Hepatocyte (in vitro differentiated cells): ENCODE measurements around the gene NUAK1. TPM values are rescaled to one million over a fixed set of nuclear protein-coding genes. Genes with fewer than 3 reads are reported as not detected.

Experiments used
- DNase-seq: peaks from one replicate; pipeline ENCODE4 v3.0.0-alpha.2; 2016; ENCODE audit warnings: low spot score
- H2AFZ ChIP-seq: fragments of 200-600 bp; sonication (generic); 2 replicates; pipeline ENCODE4 v1.6.0; 2016; ENCODE audit warnings: antibody characterized with exemption, mild to moderate bottlenecking
- H3K27ac ChIP-seq: fragments of 200-600 bp; sonication (generic); 2 replicates; pipeline ENCODE4 v1.5.1; 2016; ENCODE audit warnings: mild to moderate bottlenecking
- H3K27me3 ChIP-seq: fragments of 200-600 bp; sonication (generic); 2 replicates; pipeline ENCODE4 v1.6.1; 2016
- H3K36me3 ChIP-seq: fragments of 200-600 bp; sonication (generic); replicated peaks from 2 replicates; pipeline ENCODE4 v1.5.1; 2016; ENCODE audit warnings: low read depth; ENCODE audit not compliant: insufficient read depth
- H3K4me1 ChIP-seq: fragments of 200-600 bp; sonication (generic); 2 replicates; pipeline ENCODE4 v1.5.1; 2016; ENCODE audit warnings: mild to moderate bottlenecking, moderate library complexity; ENCODE audit not compliant: insufficient read depth
- H3K4me2 ChIP-seq: fragments of 200-600 bp; sonication (generic); 2 replicates; pipeline ENCODE4 v1.6.0; 2016
- H3K4me3 ChIP-seq: fragments of 200-600 bp; sonication (generic); 2 replicates; pipeline ENCODE4 v1.5.1; 2016; ENCODE audit warnings: mild to moderate bottlenecking
- H3K79me2 ChIP-seq: fragments of 200-600 bp; sonication (generic); 2 replicates; pipeline ENCODE4 v1.6.0; 2017; ENCODE audit warnings: mild to moderate bottlenecking
- H3K9me2 ChIP-seq: fragments of 200-600 bp; sonication (generic); replicated peaks from 2 replicates; pipeline ENCODE4 v1.6.0; 2017; ENCODE audit warnings: mild to moderate bottlenecking; ENCODE audit not compliant: insufficient read depth
- H3K9me3 ChIP-seq: fragments of 200-600 bp; sonication (generic); 2 replicates; pipeline ENCODE4 v1.5.1; 2016; ENCODE audit warnings: low read depth, mild to moderate bottlenecking
- H4K20me1 ChIP-seq: fragments of 200-600 bp; sonication (generic); 2 replicates; pipeline ENCODE4 v1.6.0; 2016; ENCODE audit warnings: mild to moderate bottlenecking; ENCODE audit not compliant: insufficient read depth, poor library complexity, severe bottlenecking
- CTCF ChIP-seq: fragments of 200-600 bp; sonication (generic); IDR thresholded peaks from 2 replicates; pipeline ENCODE4 v1.5.1; 2016; ENCODE audit warnings: antibody characterized with exemption, mild to moderate bottlenecking; ENCODE audit not compliant: poor library complexity
- EZH2 ChIP-seq: fragments of 200-600 bp; sonication (generic); IDR thresholded peaks from 2 replicates; pipeline ENCODE4 v1.6.1; 2016; ENCODE audit warnings: antibody characterized with exemption, mild to moderate bottlenecking, borderline replicate concordance
- EZH2phosphoT487 ChIP-seq: fragments of 200-600 bp; sonication (generic); IDR thresholded peaks from one replicate; pipeline ENCODE4 v1.6.1; 2018; ENCODE audit warnings: antibody characterized with exemption, mild to moderate bottlenecking, low read depth, moderate library complexity; ENCODE audit not compliant: unreplicated experiment, severe bottlenecking
- WGBS: methylation state at CpG from one replicate; pipeline ENCODE4 v1.1.6; 2016; ENCODE audit warnings: low lambda C conversion rate; ENCODE audit errors: missing lambda C conversion rate; 5-methylcytosine and 5-hydroxymethylcytosine counted together
- polyA plus RNA-seq: library from polyadenylated mRNA; unstranded; fragments of >200 nt; fragmentation: Nextera tagmentation; extraction: Ambion mirVana; gene quantifications from 2 replicates; pipeline ENCODE4 v1.2.1, GENCODE V29; 2016
- total RNA-seq: library from RNA; depleted of rRNA; stranded (reverse); fragments of >200 nt; gene quantifications from 2 replicates; pipeline ENCODE4 v1.2.3, GENCODE V29; 2014

NUAK1 gene
- total and polyA plus RNA-seq, 2 experiments from 2014 or later = 3.5 to 13.0 TPM

DNA sequence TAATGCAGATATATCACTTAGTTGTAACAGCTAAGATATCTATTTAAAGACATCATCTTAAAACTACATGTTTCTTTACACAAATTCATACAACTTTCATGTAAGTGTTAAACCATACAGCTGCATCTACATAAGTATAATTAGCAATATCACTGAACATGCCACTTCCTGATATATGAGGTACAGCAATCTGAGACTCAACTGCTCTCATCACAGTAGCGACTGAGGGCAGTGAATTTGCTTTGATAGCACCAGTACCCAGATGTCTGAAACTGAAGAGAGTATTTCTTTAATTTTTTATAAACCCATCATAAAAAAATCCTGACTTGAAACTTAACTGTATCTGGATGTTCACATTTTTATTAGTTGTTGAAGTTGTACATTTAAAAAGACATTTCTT, 34.7 kb upstream of the NUAK1 start:
- no peak for DNase-seq
- Histone ChIP-seq H3K27ac (no peak overlapping the region), H3K27me3 (no peaks in the 10 kb centered on the region), H3K9me2 (no peaks in the 10 kb centered on the region), H4K20me1 (no peaks in the 10 kb centered on the region), H2AFZ (no peak overlapping the region), H3K4me3 (no peak overlapping the region), H3K9me3 (no peaks in the 10 kb centered on the region), H3K4me2 (no peak overlapping the region), H3K79me2 (no peaks in the 10 kb centered on the region), H3K4me1 (no peaks in the 10 kb centered on the region), H3K36me3 (no peaks in the 10 kb centered on the region)
- WGBS = 84% methylated on average over 1 of the region's 1 CpG
- TF ChIP-seq EZH2 (no peak), CTCF (no peak), EZH2phosphoT487 (no peak)

- H2AFZ ChIP-seq = no peak overlapping the region
- no peaks in the 10 kb centered on the region for H3K9me3 ChIP-seq
- no peaks in the 10 kb centered on the region for H3K27me3 ChIP-seq
- TF ChIP-seq EZH2 (no peak), CTCF (no peak), EZH2phosphoT487 (no peak)
- no peaks in the 10 kb centered on the region for H3K79me2 ChIP-seq
- 85% methylated on average over 4 of the region's 4 CpGs for WGBS
- no peaks in the 10 kb centered on the region for H3K36me3 ChIP-seq
- no peak overlapping the region for H3K27ac ChIP-seq
- DNase-seq = no peak
- H4K20me1 ChIP-seq = no peaks in the 10 kb centered on the region
- H3K9me2 ChIP-seq = no peaks in the 10 kb centered on the region
- no peaks in the 10 kb centered on the region for H3K4me1 ChIP-seq
- H3K4me2 ChIP-seq = no peak overlapping the region
- no peak overlapping the region for H3K4me3 ChIP-seq
Observed at GRCh38 chr12:106171117-106171750, 32.5 kb upstream of the NUAK1 start.

GRCh38 chr12:106170285-106170684, 31.5 kb upstream of the NUAK1 start:
- Histone ChIP-seq H3K4me2 (no peak overlapping the region), H3K4me3 (no peak overlapping the region)
- 76% methylated on average over 4 of the region's 4 CpGs for WGBS

More at GRCh38 chr12:106170285-106170684, 31.5 kb upstream of the NUAK1 start:
- no peak for DNase-seq
- no peaks in the 10 kb centered on the region for H3K36me3 ChIP-seq
- no peaks in the 10 kb centered on the region for H3K9me3 ChIP-seq
- no peaks in the 10 kb centered on the region for H3K4me1 ChIP-seq
- no peaks in the 10 kb centered on the region for H3K79me2 ChIP-seq
- H3K27me3 ChIP-seq = no peaks in the 10 kb centered on the region
- no peaks in the 10 kb centered on the region for H3K9me2 ChIP-seq
- H3K27ac ChIP-seq = no peak overlapping the region
- TF ChIP-seq EZH2phosphoT487 = no peak
- TF ChIP-seq EZH2 = no peak
- TF ChIP-seq CTCF = no peak
- no peak overlapping the region for H2AFZ ChIP-seq
- no peaks in the 10 kb centered on the region for H4K20me1 ChIP-seq
